HCT116 (cell line): ENCODE measurements around the gene HEATR5A. TPM values are rescaled to one million over a fixed set of nuclear protein-coding genes. Genes with fewer than 3 reads are reported as not detected.
"Not testable (repeated sequence)": the region's sequence is repeated elsewhere in the genome, so short reads cannot be mapped to it uniquely, and the experiment has no call there.

Source experiments
- ATAC-seq: fragments of 200-7000 bp; cut with Tn5 transposase; 2 replicates; pipeline ENCODE4 v1.9.1; 2020; ENCODE audit warnings: mild to moderate bottlenecking, moderate library complexity
- BruUV-seq: library from RNA; stranded (reverse); fragments of 400-500 nt; replicated peaks from 2 replicates; lab custom pipeline; 2021; lab: Mats Ljungman, UMichigan
- CTCF ChIA-PET: fragments of 300-600 bp; sonication (Branson Sonifier 250); formaldehyde crosslinking; loops from one replicate; lab custom pipeline; 2021; ENCODE audit warnings: antibody characterized with exemption; lab: Charles Lee
- POLR2A ChIA-PET: fragments of 300-600, 350-600 bp; sonication (Branson Sonifier 250); formaldehyde crosslinking; loops from one replicate; lab custom pipeline; 2021; ENCODE audit warnings: antibody characterized with exemption; lab: Charles Lee
- RAD21 ChIA-PET, 2 experiments: fragments of 300-600 bp; sonication (Branson Sonifier 250); formaldehyde crosslinking; loops; one replicate each; lab custom pipeline; 2023; ENCODE audit warnings: low total read pairs in 2 of 2; ENCODE audit not compliant: uncharacterized antibody in 2 of 2, unreplicated experiment in 2 of 2, low non-redundant PET in 1 of 2; lab: Charles Lee
- DNase-seq: peaks from one replicate; pipeline ENCODE4 v3.0.0-alpha.2; 2010; ENCODE audit warnings: low read depth, low spot score
- H2AFZ ChIP-seq: fragments of 200-600 bp; shearing (Covaris generic), sonication (generic); 2 replicates; pipeline ENCODE4 v1.6.1; 2017; ENCODE audit warnings: low read depth, mixed run types, mixed read lengths, antibody characterized with exemption, low read length; ENCODE audit not compliant: poor library complexity, severe bottlenecking
- H3K27ac ChIP-seq: 2 replicates; pipeline ENCODE4 v1.5.1; 2012; ENCODE audit warnings: low read depth, low read length
- H3K27me3 ChIP-seq: fragments of 200-600 bp; sonication (generic); 2 replicates; pipeline ENCODE4 v1.6.1; 2016; ENCODE audit warnings: mixed run types, low read length, mixed read lengths; ENCODE audit not compliant: insufficient read depth
- H3K36me3 ChIP-seq, 2 experiments: fragments of 200-500 bp in 1 of 2; fragments of 200-600 bp in 1 of 2; sonication (Bioruptor generic) in 1 of 2; sonication (generic) in 1 of 2; 2 replicates each; pipeline versions ENCODE4 v1.5.1 to v1.6.1; 2014 to 2016; ENCODE audit warnings: low read length in 2 of 2, inconsistent platforms in 1 of 2, mixed read lengths in 1 of 2, mixed run types in 1 of 2; ENCODE audit not compliant: insufficient read depth in 2 of 2, control insufficient read depth in 1 of 2
- H3K4me1 ChIP-seq, 2 experiments: fragments of 200-600 bp in 1 of 2; sonication (generic) in 1 of 2; 2 replicates each; pipeline versions ENCODE4 v1.5.1 to v1.6.1; 2012 to 2017; ENCODE audit warnings: low read length in 2 of 2, inconsistent platforms in 1 of 2, mild to moderate bottlenecking in 1 of 2, mixed read lengths in 1 of 2, mixed run types in 1 of 2, moderate library complexity in 1 of 2; ENCODE audit not compliant: insufficient read depth in 2 of 2, control insufficient read depth in 1 of 2
- H3K4me2 ChIP-seq: fragments of 200-600 bp; sonication (generic); 2 replicates; pipeline ENCODE4 v1.6.1; 2017; ENCODE audit warnings: mixed run types, low read length, mixed read lengths
- H3K4me3 ChIP-seq, 2 experiments: fragments of 200-600 bp in 1 of 2; sonication (generic) in 1 of 2; replicated peaks in 1 of 2; 2 replicates each; pipeline ENCODE4 v1.5.1; 2011 to 2016; ENCODE audit warnings: low read length in 2 of 2, control low read depth in 1 of 2, low read depth in 1 of 2, mild to moderate bottlenecking in 1 of 2, mixed read lengths in 1 of 2, mixed run types in 1 of 2
- H3K79me2 ChIP-seq: fragments of 200-600 bp; sonication (generic); 2 replicates; pipeline ENCODE4 v1.6.1; 2017; ENCODE audit warnings: mild to moderate bottlenecking, mixed run types, low read length, moderate library complexity, mixed read lengths; ENCODE audit not compliant: insufficient read depth
- H3K9ac ChIP-seq: fragments of 200-600 bp; sonication (generic); 2 replicates; pipeline ENCODE4 v1.6.1; 2016; ENCODE audit warnings: low read length, mixed read lengths
- H3K9me2 ChIP-seq: fragments of 200-600 bp; sonication (generic), shearing (Covaris generic); 2 replicates; pipeline ENCODE4 v1.6.1; 2017; ENCODE audit warnings: mixed run types, mild to moderate bottlenecking, moderate library complexity; ENCODE audit not compliant: insufficient read depth
- H3K9me3 ChIP-seq, 2 experiments: fragments of 200-500 bp in 1 of 2; fragments of 200-600 bp in 1 of 2; sonication (Bioruptor generic) in 1 of 2; sonication (generic) in 1 of 2; 2 replicates each; pipeline ENCODE4 v1.6.1; 2014 to 2017; ENCODE audit warnings: low read length in 2 of 2, mixed read lengths in 2 of 2, inconsistent platforms in 1 of 2, low read depth in 1 of 2, mild to moderate bottlenecking in 1 of 2, mixed run types in 1 of 2, moderate library complexity in 1 of 2; ENCODE audit not compliant: control insufficient read depth in 1 of 2, insufficient read depth in 1 of 2
- H4K20me1 ChIP-seq: fragments of 200-600 bp; sonication (generic), shearing (Covaris generic); 2 replicates; pipeline ENCODE4 v1.6.1; 2017; ENCODE audit warnings: mixed run types, mild to moderate bottlenecking, moderate library complexity; ENCODE audit not compliant: insufficient read depth
- ELF1 ChIP-seq: IDR thresholded peaks from 2 replicates; pipeline ENCODE4 v1.6.1; 2012; ENCODE audit warnings: low read depth, borderline replicate concordance
- JUND ChIP-seq: IDR thresholded peaks from 2 replicates; pipeline ENCODE4 v1.6.1; 2012
- SIN3A ChIP-seq: IDR thresholded peaks from 2 replicates; pipeline ENCODE4 v1.6.1; 2012; ENCODE audit warnings: low read depth
- SP1 ChIP-seq: IDR thresholded peaks from 2 replicates; pipeline ENCODE4 v1.6.1; 2012; ENCODE audit warnings: low read depth
- ZNF274 ChIP-seq: fragments of 200-500 bp; sonication (Bioruptor generic); IDR thresholded peaks from 2 replicates; pipeline ENCODE4 v1.6.1; 2014; ENCODE audit warnings: mild to moderate bottlenecking, low read depth, low read length, inconsistent platforms
- intact Hi-C: fragments of 100-400 bp; cut with micrococcal nuclease; formaldehyde crosslinking; loops from 2 replicates; pipeline ENCODE4 v1.10.0; 2022
- total RNA-seq: library from RNA; stranded (reverse); gene quantifications from one replicate; pipeline ENCODE4 v1.2.1, GENCODE V29; 2021; ENCODE audit not compliant: unreplicated experiment
- TF ChIP-seq, protein P1 (sequence below): IDR thresholded peaks from 2 replicates; pipeline ENCODE4 v1.6.1; 2012; ENCODE audit warnings: low read depth
- TF ChIP-seq, protein P2 (sequence below): IDR thresholded peaks from 2 replicates; pipeline ENCODE4 v1.6.1; 2011; ENCODE audit warnings: mild to moderate bottlenecking, low read length, moderate library complexity; ENCODE audit not compliant: insufficient replicate concordance; ENCODE audit errors: extremely low read depth

The HEATR5A gene
- total RNA-seq, 1 experiment from 2014 or later: 20.9 TPM

GRCh38 chr14:31319701-31320100, 100.6 kb downstream of the HEATR5A start:
- Histone ChIP-seq H3K4me2 (no peak overlapping the region), H3K4me3 (no peak overlapping the region), H3K36me3 (no peaks in the 10 kb centered on the region), H3K9ac (no peak overlapping the region), H4K20me1 (no peaks in the 10 kb centered on the region), H3K9me2 (no peaks in the 10 kb centered on the region), H3K27ac (no peak overlapping the region), H3K79me2 (no peaks in the 10 kb centered on the region), H3K9me3 (no peaks in the 10 kb centered on the region), H3K4me1 (no peaks in the 10 kb centered on the region), H2AFZ (no peak overlapping the region)
- no peak for DNase-seq
- ChIA-PET CTCF (no interaction called here), POLR2A (no interaction called here), RAD21 (no interaction called here)
- ATAC-seq: no peak
- TF ChIP-seq, protein P1, sequence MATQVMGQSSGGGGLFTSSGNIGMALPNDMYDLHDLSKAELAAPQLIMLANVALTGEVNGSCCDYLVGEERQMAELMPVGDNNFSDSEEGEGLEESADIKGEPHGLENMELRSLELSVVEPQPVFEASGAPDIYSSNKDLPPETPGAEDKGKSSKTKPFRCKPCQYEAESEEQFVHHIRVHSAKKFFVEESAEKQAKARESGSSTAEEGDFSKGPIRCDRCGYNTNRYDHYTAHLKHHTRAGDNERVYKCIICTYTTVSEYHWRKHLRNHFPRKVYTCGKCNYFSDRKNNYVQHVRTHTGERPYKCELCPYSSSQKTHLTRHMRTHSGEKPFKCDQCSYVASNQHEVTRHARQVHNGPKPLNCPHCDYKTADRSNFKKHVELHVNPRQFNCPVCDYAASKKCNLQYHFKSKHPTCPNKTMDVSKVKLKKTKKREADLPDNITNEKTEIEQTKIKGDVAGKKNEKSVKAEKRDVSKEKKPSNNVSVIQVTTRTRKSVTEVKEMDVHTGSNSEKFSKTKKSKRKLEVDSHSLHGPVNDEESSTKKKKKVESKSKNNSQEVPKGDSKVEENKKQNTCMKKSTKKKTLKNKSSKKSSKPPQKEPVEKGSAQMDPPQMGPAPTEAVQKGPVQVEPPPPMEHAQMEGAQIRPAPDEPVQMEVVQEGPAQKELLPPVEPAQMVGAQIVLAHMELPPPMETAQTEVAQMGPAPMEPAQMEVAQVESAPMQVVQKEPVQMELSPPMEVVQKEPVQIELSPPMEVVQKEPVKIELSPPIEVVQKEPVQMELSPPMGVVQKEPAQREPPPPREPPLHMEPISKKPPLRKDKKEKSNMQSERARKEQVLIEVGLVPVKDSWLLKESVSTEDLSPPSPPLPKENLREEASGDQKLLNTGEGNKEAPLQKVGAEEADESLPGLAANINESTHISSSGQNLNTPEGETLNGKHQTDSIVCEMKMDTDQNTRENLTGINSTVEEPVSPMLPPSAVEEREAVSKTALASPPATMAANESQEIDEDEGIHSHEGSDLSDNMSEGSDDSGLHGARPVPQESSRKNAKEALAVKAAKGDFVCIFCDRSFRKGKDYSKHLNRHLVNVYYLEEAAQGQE: no peak
- no peak for TF ChIP-seq SP1
- TF ChIP-seq, all 23 proteins: peak for 0
- H3K27me3 ChIP-seq: no peaks in the 10 kb centered on the region
- intact Hi-C loops: no loop called here
- no TSS peak for BruUV-seq

GRCh38 chr14:31312934-31313333, 107.4 kb downstream of the HEATR5A start:
- intact Hi-C loops: no loop called here
- ChIA-PET RAD21 (no interaction called here), POLR2A (no interaction called here), CTCF (no interaction called here)
- H3K4me1 ChIP-seq: no peaks in the 10 kb centered on the region
- no peak overlapping the region for H3K27ac ChIP-seq
- no peaks in the 10 kb centered on the region for H3K9me2 ChIP-seq
- H3K79me2 ChIP-seq: no peaks in the 10 kb centered on the region
- ATAC-seq (no peak), DNase-seq (no peak)
- no peaks in the 10 kb centered on the region for H3K9me3 ChIP-seq
- no peak overlapping the region for H2AFZ ChIP-seq
- TF ChIP-seq ELF1 (no peak), JUND (no peak), ZNF274 (no peak), SIN3A (no peak)
- TF ChIP-seq, protein P2, sequence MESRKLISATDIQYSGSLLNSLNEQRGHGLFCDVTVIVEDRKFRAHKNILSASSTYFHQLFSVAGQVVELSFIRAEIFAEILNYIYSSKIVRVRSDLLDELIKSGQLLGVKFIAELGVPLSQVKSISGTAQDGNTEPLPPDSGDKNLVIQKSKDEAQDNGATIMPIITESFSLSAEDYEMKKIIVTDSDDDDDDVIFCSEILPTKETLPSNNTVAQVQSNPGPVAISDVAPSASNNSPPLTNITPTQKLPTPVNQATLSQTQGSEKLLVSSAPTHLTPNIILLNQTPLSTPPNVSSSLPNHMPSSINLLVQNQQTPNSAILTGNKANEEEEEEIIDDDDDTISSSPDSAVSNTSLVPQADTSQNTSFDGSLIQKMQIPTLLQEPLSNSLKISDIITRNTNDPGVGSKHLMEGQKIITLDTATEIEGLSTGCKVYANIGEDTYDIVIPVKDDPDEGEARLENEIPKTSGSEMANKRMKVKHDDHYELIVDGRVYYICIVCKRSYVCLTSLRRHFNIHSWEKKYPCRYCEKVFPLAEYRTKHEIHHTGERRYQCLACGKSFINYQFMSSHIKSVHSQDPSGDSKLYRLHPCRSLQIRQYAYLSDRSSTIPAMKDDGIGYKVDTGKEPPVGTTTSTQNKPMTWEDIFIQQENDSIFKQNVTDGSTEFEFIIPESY: no peak
- no peak overlapping the region for H3K4me3 ChIP-seq
- H3K36me3 ChIP-seq: no peaks in the 10 kb centered on the region
- no peak overlapping the region for H3K9ac ChIP-seq
- H3K27me3 ChIP-seq: no peaks in the 10 kb centered on the region
- no TSS peak for BruUV-seq
- no peaks in the 10 kb centered on the region for H4K20me1 ChIP-seq
- H3K4me2 ChIP-seq: no peak overlapping the region

DNA sequence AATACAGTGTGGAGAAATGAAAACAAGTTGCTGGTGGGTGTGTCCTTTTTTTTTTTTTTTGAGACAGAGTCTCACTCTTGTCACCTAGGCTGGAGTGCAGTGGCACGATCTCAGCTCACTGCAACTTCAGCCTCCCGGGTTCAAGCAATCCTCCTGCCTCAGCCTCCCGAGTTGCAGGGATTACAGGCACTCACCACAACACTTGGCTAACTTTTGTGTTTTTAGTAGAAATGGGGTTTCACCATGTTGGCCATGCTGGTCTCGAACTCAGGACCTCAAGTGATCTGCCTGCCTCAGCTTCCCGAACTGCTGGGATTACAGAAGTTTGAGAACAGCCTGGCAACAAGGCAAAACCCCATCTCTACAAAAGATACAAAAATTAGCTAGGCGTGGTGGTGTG, 108.0 kb downstream of the HEATR5A start:
- H4K20me1 ChIP-seq, ATAC-seq, POLR2A ChIA-PET, CTCF ChIA-PET, H3K9ac ChIP-seq, H3K4me1 ChIP-seq, H3K9me3 ChIP-seq, BruUV-seq, RAD21 ChIA-PET, DNase-seq, H3K27ac ChIP-seq, H2AFZ ChIP-seq, H3K36me3 ChIP-seq, H3K79me2 ChIP-seq, H3K27me3 ChIP-seq, H3K9me2 ChIP-seq, H3K4me2 ChIP-seq, H3K4me3 ChIP-seq, intact Hi-C loops: not testable (repeated sequence)
